GM18498 (cell line): Measurements from ENCODE around the gene SLC22A23.
A peak's percentile ranks its signal among the peaks of the same experiment; 100 is the strongest.

Experiments used
- ATAC-seq: cut with Tn5 transposase; IDR thresholded peaks from one replicate; pipeline ENCODE4 v1.9.1; 2021; ENCODE audit warnings: mild to moderate bottlenecking, moderate library complexity; ENCODE audit not compliant: unreplicated experiment

Gene SLC22A23

GRCh38 chr6:3277251-3277650 is 179.6 kb downstream of the SLC22A23 start:
- no peak for ATAC-seq

DNA sequence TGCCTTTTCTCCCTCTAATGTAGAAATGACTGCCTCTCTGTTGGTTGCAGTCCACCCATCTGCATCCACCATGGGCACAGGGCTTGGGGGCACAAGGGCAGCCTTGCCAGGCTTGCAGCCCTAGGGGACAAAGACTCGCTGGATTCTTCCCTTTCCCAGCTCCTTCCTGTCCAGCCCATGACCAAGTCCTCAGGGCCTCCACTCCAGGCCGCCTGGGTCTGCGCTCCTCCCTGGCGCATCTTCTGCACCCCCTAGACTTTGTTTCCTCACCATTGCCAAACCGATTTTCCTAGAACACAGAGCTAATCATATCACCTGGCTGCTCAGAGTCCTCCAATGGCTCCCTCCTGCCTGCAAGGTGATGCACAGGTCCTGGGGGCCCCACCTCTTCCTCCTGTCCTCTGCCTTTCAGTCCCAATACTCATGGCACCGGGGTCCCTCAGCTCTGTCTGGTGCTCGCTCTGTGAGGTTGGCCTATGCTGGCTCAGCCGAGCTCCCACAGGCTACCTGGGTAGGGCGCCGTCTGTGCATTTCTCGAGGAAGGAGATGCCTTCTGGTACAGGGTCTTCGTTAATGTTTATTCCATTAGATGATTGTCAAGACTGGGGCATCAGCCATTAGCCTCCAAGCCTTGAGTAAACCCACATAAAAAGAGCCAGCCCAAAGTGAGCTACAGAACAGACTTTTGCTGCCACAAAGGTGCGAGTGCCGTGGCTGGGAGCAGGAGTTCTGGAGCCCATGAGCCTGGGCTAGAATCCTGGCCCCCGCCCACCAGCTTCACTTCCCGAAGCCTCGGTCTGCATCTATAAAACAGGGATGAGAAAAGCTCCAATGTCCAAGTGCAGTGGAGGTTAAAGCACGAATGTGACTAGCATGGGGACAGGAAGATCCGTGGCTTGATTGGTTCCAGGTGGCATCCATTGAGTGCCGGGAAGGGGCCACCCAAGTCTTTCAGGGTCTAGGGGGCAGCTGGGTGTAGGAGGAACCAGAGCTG is 180.4 kb downstream of the SLC22A23 start:
- ATAC-seq: no peak

- no peak for ATAC-seq
These were observed 182.9 kb downstream of the SLC22A23 start for GRCh38 chr6:3273707-3274521.

DNA sequence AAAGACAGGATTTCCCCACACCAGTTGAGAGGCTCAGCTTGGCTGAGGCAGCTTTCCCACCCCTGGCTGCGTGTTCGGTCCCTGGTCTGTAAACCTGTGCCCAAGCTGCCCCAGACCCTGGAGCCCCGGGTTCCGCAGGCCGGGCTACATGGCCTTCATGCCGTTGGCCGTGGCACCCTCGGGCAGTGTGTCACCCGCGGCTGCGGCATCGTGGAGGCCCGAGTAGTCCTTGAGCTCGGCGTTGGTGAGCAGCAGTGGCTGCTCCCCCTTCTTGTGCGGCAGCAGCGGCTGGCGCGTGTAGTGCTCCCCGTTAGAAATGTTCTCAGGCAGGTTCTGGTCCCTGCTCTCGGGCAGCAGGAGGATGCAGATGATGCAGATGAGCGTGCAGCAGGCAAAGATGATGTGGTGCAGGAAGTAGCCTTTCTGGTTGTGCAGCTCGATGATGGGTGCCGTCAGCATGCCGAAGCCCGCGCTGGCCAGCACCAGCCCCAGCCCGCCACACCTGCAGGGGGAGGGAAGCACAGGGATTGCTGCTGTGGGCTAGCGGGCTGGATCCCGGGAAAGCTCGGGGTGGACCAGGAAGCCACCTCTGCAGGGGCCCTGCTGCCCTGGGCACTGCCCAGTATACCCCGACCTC is 183.8 kb downstream of the SLC22A23 start:
- ATAC-seq: no peak

DNA sequence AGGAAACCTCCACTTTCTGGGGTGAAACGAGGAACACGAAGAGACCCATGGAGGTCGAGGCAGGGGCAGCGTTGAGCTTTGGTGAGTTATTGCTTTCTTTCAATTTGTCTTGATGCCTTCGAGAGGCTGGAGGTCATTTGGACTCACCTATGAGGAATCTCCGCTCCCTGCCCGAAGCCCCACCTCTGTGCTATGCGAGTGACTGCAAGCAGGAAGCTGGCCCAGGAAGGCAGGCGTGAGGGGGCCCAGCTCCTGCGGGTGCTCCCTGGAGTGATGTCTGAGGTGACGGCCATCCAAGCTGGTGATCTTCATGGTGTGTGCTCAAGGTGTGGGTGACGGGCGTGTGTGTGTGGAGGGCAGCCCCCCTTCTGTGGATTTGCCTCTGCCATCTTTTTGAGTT is 185.1 kb downstream of the SLC22A23 start:
- ATAC-seq: no peak

- ATAC-seq: no peak
These were observed 186.6 kb downstream of the SLC22A23 start for GRCh38 chr6:3270258-3270657.

DNA sequence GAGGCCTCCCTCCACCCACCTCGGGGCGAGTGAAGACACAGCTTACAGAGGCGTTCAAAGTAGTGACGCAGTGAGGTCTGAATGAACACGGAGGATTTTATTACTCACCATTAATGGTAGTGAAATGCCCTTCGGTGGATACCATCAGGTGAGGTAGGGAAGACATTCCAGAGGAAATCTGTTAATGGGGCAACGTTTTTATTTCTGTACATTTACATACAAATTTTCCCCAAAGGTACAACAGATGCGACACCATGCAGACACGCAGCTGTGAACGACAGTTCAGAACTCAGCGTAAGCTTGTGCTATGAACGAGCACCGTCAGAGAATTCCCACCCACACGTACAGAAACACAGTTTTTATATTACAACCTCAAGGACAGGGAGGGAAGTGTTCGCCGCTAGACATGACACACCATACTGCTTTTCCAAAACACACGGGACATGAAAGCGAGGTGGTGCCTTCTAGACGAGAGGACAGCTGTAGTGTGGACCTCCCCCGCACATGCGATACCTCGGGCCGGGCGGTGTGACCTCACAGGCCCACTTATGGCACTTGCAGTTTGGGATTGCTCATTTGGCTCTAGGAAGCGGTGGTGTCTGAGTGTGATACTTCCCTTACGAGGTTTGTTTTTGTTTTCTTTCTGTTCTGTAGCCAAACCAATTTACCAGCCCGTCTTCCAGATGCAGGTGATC is 187.4 kb downstream of the SLC22A23 start:
- ATAC-seq: no peak

GRCh38 chr6:3268680-3269079 is 188.2 kb downstream of the SLC22A23 start:
- no peak for ATAC-seq

- no peak for ATAC-seq
These were observed 189.7 kb downstream of the SLC22A23 start for GRCh38 chr6:3267162-3267561.

- ATAC-seq: no peak
These were observed 190.7 kb downstream of the SLC22A23 start for GRCh38 chr6:3266170-3266569.

GRCh38 chr6:3265671-3266070 is 191.2 kb downstream of the SLC22A23 start:
- no peak for ATAC-seq

- no peak for ATAC-seq
These were observed 192.5 kb downstream of the SLC22A23 start for GRCh38 chr6:3264356-3264755.

- ATAC-seq: no peak
These were observed 193.8 kb downstream of the SLC22A23 start for GRCh38 chr6:3263096-3263495.

- no peak for ATAC-seq
These were observed 194.9 kb downstream of the SLC22A23 start for GRCh38 chr6:3261921-3262320.

DNA sequence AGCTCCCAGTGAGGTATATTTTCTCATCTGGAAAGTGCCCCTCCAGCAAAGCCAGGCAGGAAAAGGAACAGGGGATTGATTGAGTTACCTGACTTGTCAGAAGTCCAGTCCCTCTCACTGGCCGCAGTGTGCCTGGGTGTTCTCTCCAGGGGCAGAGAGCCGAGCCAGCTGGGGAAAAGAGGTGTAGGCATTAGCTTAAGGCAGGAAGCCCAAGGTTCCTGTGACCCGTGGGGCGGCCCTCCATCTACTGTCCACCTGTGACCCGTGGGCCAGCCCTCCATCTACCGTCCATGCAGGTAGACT is 195.4 kb downstream of the SLC22A23 start:
- ATAC-seq: no peak

GRCh38 chr6:3260772-3261517 is 195.9 kb downstream of the SLC22A23 start:
- no peak for ATAC-seq

- no peak for ATAC-seq
These were observed 196.6 kb downstream of the SLC22A23 start for GRCh38 chr6:3260296-3260695.

DNA sequence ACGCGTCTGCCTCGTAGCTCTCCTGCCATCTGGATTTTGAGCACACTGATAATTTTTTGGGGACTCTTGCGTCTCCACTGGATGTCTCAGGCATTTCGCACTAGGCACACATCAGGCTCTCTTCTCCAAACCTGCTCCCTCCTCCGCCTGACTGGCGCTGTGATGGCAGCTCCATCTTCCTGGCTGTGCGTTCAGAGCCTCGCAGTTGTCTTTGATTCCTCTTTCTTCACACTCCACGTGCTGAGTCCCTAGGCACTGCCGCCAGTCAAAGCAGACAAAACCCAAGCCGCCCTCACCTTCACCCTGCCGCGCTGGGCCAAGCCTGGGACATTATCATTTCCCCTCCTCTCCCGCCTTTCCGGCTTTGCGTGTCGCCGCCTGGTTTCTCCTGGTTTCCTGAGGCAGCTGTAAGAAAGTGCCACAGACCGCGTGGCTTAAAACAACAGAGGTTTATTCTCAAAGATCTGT is 197.3 kb downstream of the SLC22A23 start:
- peak; percentile 32 for ATAC-seq

- ATAC-seq: peak; percentile 80
These were observed 197.9 kb downstream of the SLC22A23 start, which contains the start of gene PSMG4 for GRCh38 chr6:3258720-3259490. PSMG4 (plus strand) TSS chr6:3258947; CDS start chr6:3259023, 76 bp downstream.
